ENCODE results near the gene EGR4. TPM values are rescaled to one million over a fixed set of nuclear protein-coding genes. Genes with fewer than 3 reads are reported as not detected.

EGR4 gene
- total and polyA plus RNA-seq, 8 donors: 0.05 to 0.31 TPM; not detected in 6

DNA sequence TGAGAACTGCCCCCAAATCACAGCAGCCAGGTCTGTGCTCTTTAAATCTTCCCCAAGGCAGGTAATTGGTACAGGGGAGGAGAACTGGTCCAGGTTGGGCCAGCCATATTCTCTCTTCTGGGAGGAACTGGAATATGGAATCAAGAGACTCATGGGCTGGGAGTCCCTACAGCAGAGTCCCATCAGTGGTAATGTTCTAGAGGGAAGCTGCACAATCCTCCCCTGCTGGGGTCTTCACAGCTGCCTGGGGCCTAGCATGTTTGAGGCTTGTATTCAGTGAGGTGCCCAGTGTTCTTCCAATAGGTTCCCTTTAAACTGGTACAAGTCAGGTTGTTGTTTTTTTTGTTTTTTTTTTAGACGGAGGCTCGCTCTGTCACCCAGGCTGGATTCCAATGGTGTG lies 21.1 kb upstream of the EGR4 start:
- H3K27ac ChIP-seq: no peak overlapping the region
- H3K4me3 ChIP-seq: no peak overlapping the region
- H3K36me3 ChIP-seq: no peaks in the 10 kb centered on the region
- no peak for DNase-seq
- H3K4me1 ChIP-seq: no peaks in the 10 kb centered on the region
- peaks cover 0 to 5% (median 0%) of the 10 kb centered on the region in 4 donors for H3K9me3 ChIP-seq
- TF ChIP-seq POLR2AphosphoS5 (IDR thresholded peaks at IDR 0.05) (no peak), POLR2A (IDR thresholded peaks at IDR 0.05) (no peak), EP300 (IDR thresholded peaks at IDR 0.05) (no peak)
- TF ChIP-seq, protein P1, sequence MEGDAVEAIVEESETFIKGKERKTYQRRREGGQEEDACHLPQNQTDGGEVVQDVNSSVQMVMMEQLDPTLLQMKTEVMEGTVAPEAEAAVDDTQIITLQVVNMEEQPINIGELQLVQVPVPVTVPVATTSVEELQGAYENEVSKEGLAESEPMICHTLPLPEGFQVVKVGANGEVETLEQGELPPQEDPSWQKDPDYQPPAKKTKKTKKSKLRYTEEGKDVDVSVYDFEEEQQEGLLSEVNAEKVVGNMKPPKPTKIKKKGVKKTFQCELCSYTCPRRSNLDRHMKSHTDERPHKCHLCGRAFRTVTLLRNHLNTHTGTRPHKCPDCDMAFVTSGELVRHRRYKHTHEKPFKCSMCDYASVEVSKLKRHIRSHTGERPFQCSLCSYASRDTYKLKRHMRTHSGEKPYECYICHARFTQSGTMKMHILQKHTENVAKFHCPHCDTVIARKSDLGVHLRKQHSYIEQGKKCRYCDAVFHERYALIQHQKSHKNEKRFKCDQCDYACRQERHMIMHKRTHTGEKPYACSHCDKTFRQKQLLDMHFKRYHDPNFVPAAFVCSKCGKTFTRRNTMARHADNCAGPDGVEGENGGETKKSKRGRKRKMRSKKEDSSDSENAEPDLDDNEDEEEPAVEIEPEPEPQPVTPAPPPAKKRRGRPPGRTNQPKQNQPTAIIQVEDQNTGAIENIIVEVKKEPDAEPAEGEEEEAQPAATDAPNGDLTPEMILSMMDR (IDR thresholded peaks at IDR 0.05): no peak
- intact Hi-C loops (cut with DNase I; ENCODE audit: low total_unique reads): no loop called here
- 86 to 98% (median 90%) methylated on average over 2 of the region's 2 CpGs for WGBS, 5 donors
- H3K27me3 ChIP-seq: peaks cover 0 to 24% (median 0%) of the 10 kb centered on the region in 3 donors

DNA sequence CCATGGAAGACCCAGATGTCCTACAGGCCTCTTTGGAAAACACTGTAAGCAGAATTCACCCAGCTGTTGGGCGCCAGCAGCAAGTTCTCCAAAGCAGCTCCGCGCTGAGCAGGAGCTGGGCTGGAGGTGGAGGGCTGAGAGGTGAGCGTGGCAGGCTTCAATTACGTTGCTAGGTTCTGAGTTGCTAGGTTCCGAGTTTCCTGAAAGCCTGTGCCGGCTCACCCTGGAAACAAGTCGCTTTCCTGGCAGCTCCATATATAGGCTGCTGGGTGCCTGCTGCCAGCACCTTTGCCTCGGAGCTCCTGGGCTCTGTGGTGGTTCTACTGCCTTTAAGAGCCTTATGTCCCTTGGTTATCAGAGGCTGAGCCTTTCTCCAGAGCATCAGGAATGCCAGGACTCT lies 14.4 kb upstream of the EGR4 start:
- H3K27me3 ChIP-seq: peaks cover 0 to 23% (median 14%) of the 10 kb centered on the region in 3 donors
- 65 to 79% (median 69%) methylated on average over 9 of the region's 9 CpGs for WGBS, 5 donors
- H3K27ac ChIP-seq: no peak overlapping the region
- TF ChIP-seq POLR2AphosphoS5 (IDR thresholded peaks at IDR 0.05) (no peak), POLR2A (IDR thresholded peaks at IDR 0.05) (no peak)
- intact Hi-C loops (cut with DNase I; ENCODE audit: low total_unique reads): no loop called here
- DNase-seq: peak in 1 of 2 donors; percentile 60
- no peaks in the 10 kb centered on the region for H3K36me3 ChIP-seq
- H3K4me3 ChIP-seq: no peak overlapping the region
- no peaks in the 10 kb centered on the region for H3K4me1 ChIP-seq
- H3K9me3 ChIP-seq: peaks cover 0 to 5% (median 0%) of the 10 kb centered on the region in 4 donors

DNA sequence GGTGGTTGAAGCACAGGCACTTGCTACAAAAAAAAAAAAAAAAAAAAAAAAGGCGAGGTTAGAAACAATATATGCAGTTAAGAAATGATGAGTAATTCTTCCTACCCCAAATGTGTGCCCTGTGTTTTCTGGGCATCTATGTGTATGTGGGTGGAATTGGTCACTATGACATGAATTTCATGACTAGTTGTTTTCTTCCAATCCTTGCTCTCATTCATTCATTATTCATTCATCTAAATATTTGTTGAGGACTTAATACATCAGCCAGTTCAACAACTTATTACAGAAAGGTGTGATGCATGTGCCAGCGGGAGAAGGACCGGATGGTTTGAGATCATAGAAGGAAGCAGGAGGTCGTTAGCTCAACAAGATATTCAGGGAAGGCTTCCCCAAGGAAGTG lies 8.3 kb upstream of the EGR4 start:
- TF ChIP-seq POLR2AphosphoS5 (IDR thresholded peaks at IDR 0.05) (no peak), POLR2A (IDR thresholded peaks at IDR 0.05) (no peak), EP300 (IDR thresholded peaks at IDR 0.05) (no peak)
- TF ChIP-seq, protein P1 (IDR thresholded peaks at IDR 0.05): no peak
- WGBS, 5 donors: 60 to 79% (median 66%) methylated on average over 4 of the region's 4 CpGs
- no peak for DNase-seq
- Histone ChIP-seq H3K36me3 (no peaks in the 10 kb centered on the region), H3K9me3 (no peaks in the 10 kb centered on the region), H3K4me3 (no peak overlapping the region), H3K4me1 (no peaks in the 10 kb centered on the region), H3K27me3 (peaks cover 5 to 35% (median 12%) of the 10 kb centered on the region in 3 donors), H3K27ac (no peak overlapping the region)
- intact Hi-C loops (cut with DNase I; ENCODE audit: low total_unique reads): no loop called here

DNA sequence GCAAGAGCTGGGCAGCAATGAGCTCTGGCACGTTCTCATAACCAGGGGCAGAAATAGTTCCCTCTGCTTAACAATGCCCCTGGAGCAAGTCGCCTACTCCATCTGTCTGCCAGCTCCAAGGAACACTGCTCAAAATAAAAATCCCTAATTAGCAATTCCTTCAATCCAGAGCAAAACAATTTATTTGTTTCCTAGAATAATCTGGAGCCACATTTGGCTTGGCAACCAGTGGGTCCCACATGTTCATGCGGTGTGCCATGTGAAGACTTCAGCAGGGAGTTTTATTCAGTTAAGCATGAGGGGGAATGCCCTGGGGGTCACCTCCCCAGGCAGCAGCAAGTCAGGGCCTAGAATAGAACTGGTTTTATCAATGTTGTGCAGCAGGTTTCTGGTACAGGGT lies 7.6 kb upstream of the EGR4 start:
- WGBS, 5 donors: 68 to 78% (median 74%) methylated on average over 3 of the region's 3 CpGs
- intact Hi-C loops (cut with DNase I; ENCODE audit: low total_unique reads): no loop called here

DNA sequence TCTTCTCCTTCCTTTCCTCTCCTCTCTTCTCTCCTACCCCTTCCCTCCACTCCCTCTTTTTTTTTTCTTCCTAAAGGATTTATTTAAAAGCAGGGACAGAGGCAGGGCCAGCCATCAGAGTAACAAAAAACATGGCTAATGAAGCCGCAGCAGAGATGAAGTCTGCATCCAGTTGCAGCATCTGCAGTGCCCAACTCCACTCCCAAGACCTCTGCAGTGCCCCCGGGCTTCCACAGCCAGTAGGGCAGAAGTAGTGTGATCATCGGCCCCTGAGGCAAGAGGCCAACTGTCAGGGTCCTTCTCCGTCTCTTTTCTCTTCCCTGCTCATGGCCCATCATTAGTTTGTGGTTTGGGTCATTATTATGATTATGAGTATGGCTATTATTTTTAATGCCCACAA lies 4.2 kb upstream of the EGR4 start:
- no peaks in the 10 kb centered on the region for H3K36me3 ChIP-seq
- no peak for DNase-seq
- H3K4me1 ChIP-seq: peaks cover 5 to 15% (median 13%) of the 10 kb centered on the region in 4 donors
- intact Hi-C loops (cut with DNase I; ENCODE audit: low total_unique reads): no loop called here
- H3K9me3 ChIP-seq: peaks cover 0 to 6% (median 2%) of the 10 kb centered on the region in 4 donors
- no peak overlapping the region for H3K4me3 ChIP-seq
- H3K27ac ChIP-seq: no peak overlapping the region
- TF ChIP-seq EP300 (IDR thresholded peaks at IDR 0.05): no peak
- TF ChIP-seq POLR2AphosphoS5 (IDR thresholded peaks at IDR 0.05): no peak
- TF ChIP-seq POLR2A (IDR thresholded peaks at IDR 0.05): no peak
- TF ChIP-seq, protein P1 (IDR thresholded peaks at IDR 0.05): no peak
- H3K27me3 ChIP-seq: peaks cover 20 to 72% (median 41%) of the 10 kb centered on the region in 3 donors
- WGBS, 5 donors: 51 to 70% (median 61%) methylated on average over 4 of the region's 4 CpGs

More for the DNA sequence above, 7.6 kb upstream of the EGR4 start:
- no peak overlapping the region for H3K4me3 ChIP-seq
- no peaks in the 10 kb centered on the region for H3K9me3 ChIP-seq
- DNase-seq: no peak
- no peak overlapping the region for H3K27ac ChIP-seq
- no peaks in the 10 kb centered on the region for H3K4me1 ChIP-seq
- TF ChIP-seq, protein P1 (IDR thresholded peaks at IDR 0.05): no peak
- no peak for TF ChIP-seq POLR2AphosphoS5 (IDR thresholded peaks at IDR 0.05)
- no peak for TF ChIP-seq POLR2A (IDR thresholded peaks at IDR 0.05)
- TF ChIP-seq EP300 (IDR thresholded peaks at IDR 0.05): no peak
- peaks cover 5 to 42% (median 14%) of the 10 kb centered on the region in 3 donors for H3K27me3 ChIP-seq
- no peaks in the 10 kb centered on the region for H3K36me3 ChIP-seq
